Uterus (tissue), 2 donors: ENCODE results near the gene ARFGEF2.

Experiments
- POLR2A ChIP-seq, 2 donors: fragments of 450-650 bp; IDR thresholded peaks; one replicate each; pipeline ENCODE4 v1.6.1; 2016; ENCODE audit warnings: antibody characterized with exemption in 2 of 2, mild to moderate bottlenecking in 1 of 2, moderate library complexity in 1 of 2
- TF ChIP-seq, protein P1 (sequence below), 4 experiments: fragments of 200-600 bp in 2 of 4; fragments of 450-650 bp in 2 of 4; sonication (generic) in 2 of 4; IDR thresholded peaks; one replicate each; pipeline ENCODE4 v1.5.1; 2016 to 2019; ENCODE audit warnings: antibody characterized with exemption in 4 of 4, mild to moderate bottlenecking in 2 of 4, moderate library complexity in 1 of 4

DNA sequence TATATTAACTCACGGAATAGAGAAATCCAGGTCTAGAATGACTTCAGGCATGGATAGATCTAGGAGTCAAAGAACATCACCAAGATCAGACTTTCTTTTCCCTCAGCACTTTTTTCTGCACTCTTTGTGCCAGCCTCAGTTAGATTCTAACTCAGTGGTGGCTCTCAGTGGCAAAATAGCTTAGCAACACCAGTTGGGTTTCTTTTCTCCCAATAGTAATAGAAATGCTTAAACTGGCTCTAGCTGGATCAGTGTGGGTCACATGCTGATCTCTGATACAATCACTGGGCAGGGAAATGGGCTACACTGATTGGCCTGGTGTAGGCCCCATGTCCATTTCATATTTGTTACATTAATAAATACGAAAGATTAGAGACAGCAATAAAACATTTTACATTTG lies 44.2 kb upstream of the ARFGEF2 start:
- no peak for TF ChIP-seq POLR2A (IDR thresholded peaks at IDR 0.05)
- TF ChIP-seq, protein P1, sequence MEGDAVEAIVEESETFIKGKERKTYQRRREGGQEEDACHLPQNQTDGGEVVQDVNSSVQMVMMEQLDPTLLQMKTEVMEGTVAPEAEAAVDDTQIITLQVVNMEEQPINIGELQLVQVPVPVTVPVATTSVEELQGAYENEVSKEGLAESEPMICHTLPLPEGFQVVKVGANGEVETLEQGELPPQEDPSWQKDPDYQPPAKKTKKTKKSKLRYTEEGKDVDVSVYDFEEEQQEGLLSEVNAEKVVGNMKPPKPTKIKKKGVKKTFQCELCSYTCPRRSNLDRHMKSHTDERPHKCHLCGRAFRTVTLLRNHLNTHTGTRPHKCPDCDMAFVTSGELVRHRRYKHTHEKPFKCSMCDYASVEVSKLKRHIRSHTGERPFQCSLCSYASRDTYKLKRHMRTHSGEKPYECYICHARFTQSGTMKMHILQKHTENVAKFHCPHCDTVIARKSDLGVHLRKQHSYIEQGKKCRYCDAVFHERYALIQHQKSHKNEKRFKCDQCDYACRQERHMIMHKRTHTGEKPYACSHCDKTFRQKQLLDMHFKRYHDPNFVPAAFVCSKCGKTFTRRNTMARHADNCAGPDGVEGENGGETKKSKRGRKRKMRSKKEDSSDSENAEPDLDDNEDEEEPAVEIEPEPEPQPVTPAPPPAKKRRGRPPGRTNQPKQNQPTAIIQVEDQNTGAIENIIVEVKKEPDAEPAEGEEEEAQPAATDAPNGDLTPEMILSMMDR (IDR thresholded peaks at IDR 0.05): no peak
